HepG2 (cell line): ENCODE results near the gene EED. TPM values are rescaled to one million over a fixed set of nuclear protein-coding genes. Genes with fewer than 3 reads are reported as not detected.
A peak's percentile ranks its signal among the peaks of the same experiment; 100 is the strongest.

ENCODE experiments used
- ADNP ChIP-seq: sonication (generic); formaldehyde crosslinking; IDR thresholded peaks from 2 replicates; pipeline ENCODE4 v1.4.0; 2020; ENCODE audit warnings: missing genetic modification reagents
- ATF4 ChIP-seq, 2 experiments: fragments of 450-650 bp in 1 of 2; sonication (generic) in 1 of 2; formaldehyde crosslinking; IDR thresholded peaks; 2 replicates each; pipeline versions ENCODE4 v1.5.0 to v1.8.0; 2020 to 2022; ENCODE audit warnings: mild to moderate bottlenecking in 1 of 2, missing genetic modification reagents in 1 of 2
- ATF7-NPFF ChIP-seq: sonication (generic); formaldehyde crosslinking; IDR thresholded peaks from 2 replicates; pipeline ENCODE4 v1.8.1; 2023; ENCODE audit warnings: mild to moderate bottlenecking, low read depth, missing genetic modification reagents, moderate library complexity
- EEA1 ChIP-seq: sonication (generic); formaldehyde crosslinking; IDR thresholded peaks from 2 replicates; pipeline ENCODE4 v1.5.1; 2020; ENCODE audit warnings: mild to moderate bottlenecking, missing genetic modification reagents, borderline replicate concordance
- ELF1 ChIP-seq: sonication (generic); formaldehyde crosslinking; IDR thresholded peaks from 2 replicates; pipeline ENCODE4 v1.4.0; 2020; ENCODE audit warnings: missing genetic modification reagents
- EP300 ChIP-seq, 3 experiments: sonication (generic) in 1 of 3; formaldehyde crosslinking in 1 of 3; IDR thresholded peaks; 2 replicates each; pipeline versions ENCODE4 v1.5.1 to v1.6.1; 2011 to 2020; ENCODE audit warnings: low read depth in 2 of 3, low read length in 2 of 3, borderline replicate concordance in 1 of 3, improper control_type of control experiment in 1 of 3, mild to moderate bottlenecking in 1 of 3, missing genetic modification reagents in 1 of 3, moderate library complexity in 1 of 3
- GPN1 ChIP-seq: sonication (generic); formaldehyde crosslinking; IDR thresholded peaks from 2 replicates; pipeline ENCODE4 v1.5.1; 2020; ENCODE audit warnings: missing genetic modification reagents, borderline replicate concordance
- IRF1 ChIP-seq: sonication (generic); formaldehyde crosslinking; IDR thresholded peaks from 2 replicates; pipeline ENCODE4 v1.4.0; 2020; ENCODE audit warnings: low read depth, mild to moderate bottlenecking, missing genetic modification reagents
- JDP2 ChIP-seq: sonication (generic); formaldehyde crosslinking; IDR thresholded peaks from 2 replicates; pipeline ENCODE4 v1.8.1; 2022; ENCODE audit warnings: missing genetic modification reagents, borderline replicate concordance
- KLF12 ChIP-seq: sonication (generic); formaldehyde crosslinking; IDR thresholded peaks from 2 replicates; pipeline ENCODE4 v1.4.0; 2020; ENCODE audit warnings: missing genetic modification reagents, borderline replicate concordance
- MAFK ChIP-seq, 2 experiments: IDR thresholded peaks in 1 of 2; conservative IDR thresholded peaks in 1 of 2; 2 replicates each; pipeline ENCODE4 v1.6.1; 2011; ENCODE audit warnings: improper control_type of control experiment in 2 of 2, low read length in 2 of 2
- NPAS2 ChIP-seq: sonication (generic); formaldehyde crosslinking; IDR thresholded peaks from 2 replicates; pipeline ENCODE4 v1.8.0; 2022; ENCODE audit warnings: mild to moderate bottlenecking, missing genetic modification reagents, borderline replicate concordance
- SOX6 ChIP-seq, 2 experiments: fragments of 450-650 bp in 1 of 2; sonication (generic) in 1 of 2; formaldehyde crosslinking in 1 of 2; IDR thresholded peaks; 2 replicates each; pipeline versions ENCODE4 v1.4.0 to v1.6.1; 2017 to 2020; ENCODE audit warnings: antibody characterized with exemption in 1 of 2, mild to moderate bottlenecking in 1 of 2, missing genetic modification reagents in 1 of 2
- THAP11 ChIP-seq: IDR thresholded peaks from 2 replicates; pipeline ENCODE4 v1.6.1; 2016; ENCODE audit warnings: missing biosample characterization, missing genetic modification reagents
- U2AF2 ChIP-seq: fragments of 200-400 bp; formaldehyde crosslinking; IDR thresholded peaks from 2 replicates; pipeline ENCODE4 v1.6.1; 2017; ENCODE audit warnings: low read depth, mild to moderate bottlenecking, low read length
- ZKSCAN1 ChIP-seq: fragments of 150-350 bp; IDR thresholded peaks from 2 replicates; pipeline ENCODE4 v1.6.1; 2014; ENCODE audit warnings: low read length
- ZNF256 ChIP-seq: sonication (generic); formaldehyde crosslinking; conservative IDR thresholded peaks from 2 replicates; pipeline ENCODE4 v1.4.0; 2020; ENCODE audit warnings: missing genetic modification reagents
- ZNF354B ChIP-seq: sonication (generic); formaldehyde crosslinking; IDR thresholded peaks from 2 replicates; pipeline ENCODE4 v1.8.0; 2022; ENCODE audit warnings: mild to moderate bottlenecking, missing genetic modification reagents
- ZNF460 ChIP-seq: sonication (generic); formaldehyde crosslinking; IDR thresholded peaks from 2 replicates; pipeline ENCODE4 v1.5.1; 2020; ENCODE audit warnings: missing genetic modification reagents, mild to moderate bottlenecking, borderline replicate concordance
- ZNF484 ChIP-seq: sonication (generic); formaldehyde crosslinking; IDR thresholded peaks from 2 replicates; pipeline ENCODE4 v1.5.1; 2020; ENCODE audit warnings: mild to moderate bottlenecking, low read depth, missing genetic modification reagents, borderline replicate concordance
- polyA plus RNA-seq, 8 experiments: library from polyadenylated mRNA; depleted of rRNA in 3 of 8; stranded (reverse) in 7 of 8; unstranded in 1 of 8; fragments of >200 nt; fragmentation: Illumina TruSeq in 4 of 8; extraction: Trizol in 4 of 8; gene quantifications; 2 replicates each; pipeline versions ENCODE4 v1.2.1 to v1.2.3, GENCODE V29; 2011 to 2016; ENCODE audit warnings: low read depth in 4 of 8, missing spikeins in 1 of 8, mixed read lengths in 1 of 8; ENCODE audit not compliant: insufficient read depth in 1 of 8
- total RNA-seq, 5 experiments: library from RNA; depleted of rRNA; stranded (reverse); fragments of >200 nt; fragmentation: Illumina TruSeq; extraction: Trizol; gene quantifications; 2 replicates each; pipeline ENCODE4 v1.2.3, GENCODE V29; 2016; ENCODE audit warnings: low read depth in 1 of 5

Gene EED
- total and polyA plus RNA-seq, 2 of the 13 experiments (the other 11 are each of a cell fraction or from before 2014, with no cell fraction given) = 11.0 to 28.4 TPM

GRCh38 chr11:86209806-86210657, 34.5 kb upstream of the EED start (continued):
- TF ChIP-seq ZKSCAN1 = peak; percentile 55; the same call in 1 of the 2 replicates
- TF ChIP-seq U2AF2 = no peak
- TF ChIP-seq GPN1 = no peak
- TF ChIP-seq ATF4 (CRISPR knock-in tag; IDR thresholded peaks at IDR 0.05) = peak in 1 of 2 experiments; percentile 73; a peak in 2 of 4 replicates
- no peak for TF ChIP-seq ZNF484
- TF ChIP-seq ELF1 = no peak
- no peak for TF ChIP-seq ZNF354B (CRISPR knock-in tag)
- TF ChIP-seq KLF12 (CRISPR knock-in tag) = no peak
- TF ChIP-seq ZNF256 = no peak
- no peak for TF ChIP-seq EEA1
- no peak for TF ChIP-seq NPAS2 (CRISPR knock-in tag)
- TF ChIP-seq IRF1 (CRISPR knock-in tag) = no peak
- no peak for TF ChIP-seq ATF7-NPFF
- no peak for TF ChIP-seq ZNF460 (CRISPR knock-in tag)
- TF ChIP-seq THAP11 (CRISPR knock-in tag) = peak; percentile 60; the same call in 1 of the 2 replicates
- TF ChIP-seq MAFK (conservative IDR thresholded peaks at IDR 0.05 in 1 of 2, IDR thresholded peaks at IDR 0.05 in 1 of 2; ENCODE audit: low read length in 2 of 2) = no peak
- TF ChIP-seq SOX6 (IDR thresholded peaks at IDR 0.05) = no peak
- TF ChIP-seq SOX6 (CRISPR knock-in tag; IDR thresholded peaks at IDR 0.05) = peak; percentile 95
- TF ChIP-seq ADNP (CRISPR knock-in tag) = no peak
- no peak for TF ChIP-seq JDP2 (CRISPR knock-in tag)
- TF ChIP-seq EP300 (IDR thresholded peaks at IDR 0.05; ENCODE audit: low read depth in 2 of 2, low read length in 2 of 2) = peak; percentile 78 to 96; a peak in 3 of 4 replicates
- peak; percentile 83; the same call in 1 of the 2 replicates for TF ChIP-seq EP300 (CRISPR knock-in tag; IDR thresholded peaks at IDR 0.05; ENCODE audit: borderline replicate concordance)
